ENCODE results near the gene PPT1. TPM values are rescaled to one million over a fixed set of nuclear protein-coding genes. Genes with fewer than 3 reads are reported as not detected.

PPT1 gene
- total and polyA plus RNA-seq, 2 of the 4 experiments (the other 2 are of a cell fraction) = 22.7 to 55.4 TPM

DNA sequence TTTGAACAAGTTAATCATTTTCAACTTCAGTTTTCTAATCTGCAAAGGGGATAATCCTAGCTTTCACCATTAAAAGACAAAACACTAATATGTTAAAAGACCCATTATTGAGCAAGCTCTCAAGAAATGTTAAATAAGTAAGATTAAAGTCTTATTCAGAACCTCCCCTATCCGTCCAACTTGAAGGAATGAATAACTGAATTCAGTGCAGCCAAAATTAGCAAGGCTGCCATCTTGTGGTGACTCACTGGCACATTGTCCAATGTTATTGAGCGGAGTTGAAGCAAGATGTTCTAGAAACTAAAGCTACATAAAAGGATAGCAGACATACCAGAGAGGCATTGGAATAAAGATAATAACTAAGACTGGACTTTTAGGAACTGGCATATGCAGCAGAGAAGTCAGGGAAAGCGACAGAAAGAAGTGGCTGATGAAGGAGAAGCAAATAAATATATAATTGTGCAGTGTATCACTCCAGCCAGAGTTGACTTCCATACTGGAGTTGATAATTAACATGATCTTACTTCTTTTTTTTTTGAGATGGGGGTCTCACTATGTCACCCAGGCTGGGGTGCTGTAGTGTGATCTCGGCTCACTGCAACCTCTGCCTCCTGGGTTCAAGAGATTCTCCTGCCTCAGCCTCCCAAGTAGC lies 64.7 kb downstream of the PPT1 start:
- no peak overlapping the region for H3K4me3 ChIP-seq (ENCODE audit: insufficient read depth, low read depth, low read length)
- H3K27ac ChIP-seq (ENCODE audit: insufficient read depth, low read length) = no peak overlapping the region
- TF ChIP-seq, protein P1, sequence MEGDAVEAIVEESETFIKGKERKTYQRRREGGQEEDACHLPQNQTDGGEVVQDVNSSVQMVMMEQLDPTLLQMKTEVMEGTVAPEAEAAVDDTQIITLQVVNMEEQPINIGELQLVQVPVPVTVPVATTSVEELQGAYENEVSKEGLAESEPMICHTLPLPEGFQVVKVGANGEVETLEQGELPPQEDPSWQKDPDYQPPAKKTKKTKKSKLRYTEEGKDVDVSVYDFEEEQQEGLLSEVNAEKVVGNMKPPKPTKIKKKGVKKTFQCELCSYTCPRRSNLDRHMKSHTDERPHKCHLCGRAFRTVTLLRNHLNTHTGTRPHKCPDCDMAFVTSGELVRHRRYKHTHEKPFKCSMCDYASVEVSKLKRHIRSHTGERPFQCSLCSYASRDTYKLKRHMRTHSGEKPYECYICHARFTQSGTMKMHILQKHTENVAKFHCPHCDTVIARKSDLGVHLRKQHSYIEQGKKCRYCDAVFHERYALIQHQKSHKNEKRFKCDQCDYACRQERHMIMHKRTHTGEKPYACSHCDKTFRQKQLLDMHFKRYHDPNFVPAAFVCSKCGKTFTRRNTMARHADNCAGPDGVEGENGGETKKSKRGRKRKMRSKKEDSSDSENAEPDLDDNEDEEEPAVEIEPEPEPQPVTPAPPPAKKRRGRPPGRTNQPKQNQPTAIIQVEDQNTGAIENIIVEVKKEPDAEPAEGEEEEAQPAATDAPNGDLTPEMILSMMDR (conservative IDR thresholded peaks at IDR 0.05; ENCODE audit: low read depth, low read length) = peak; percentile 74
- TF ChIP-seq SMC3 (IDR thresholded peaks at IDR 0.05; ENCODE audit: low read depth, low read length) (peak; percentile 66), NFE2L2 (IDR thresholded peaks at IDR 0.05; ENCODE audit: low read depth, low read length) (no peak), RAD21 (IDR thresholded peaks at IDR 0.05; ENCODE audit: low read length) (peak; percentile 70)
- H2BK15ac ChIP-seq (ENCODE audit: low read depth, low read length) = no peak overlapping the region
- H4K5ac ChIP-seq (ENCODE audit: low read depth, low read length) = no peak overlapping the region
- in situ Hi-C loops (cut with MboI; ENCODE audit: low sequenced_read_pairs) = loop anchor here (5.0 to 10.0 kb wide), 2 partner anchors 50 to 218 kb away; no protein-coding TSS in a partner anchor
- H3K14ac ChIP-seq (replicated peaks; ENCODE audit: low read depth, low read length) = no peak overlapping the region
- H4K20me1 ChIP-seq (ENCODE audit: insufficient read depth, low read length) = no peaks in the 10 kb centered on the region
- H2BK20ac ChIP-seq (ENCODE audit: low read depth, low read length) = no peak overlapping the region
- H3K4me2 ChIP-seq (ENCODE audit: low read depth, low read length) = no peak overlapping the region
- no peaks in the 10 kb centered on the region for H3K36me3 ChIP-seq (ENCODE audit: control insufficient read depth, insufficient read depth, low read length)
- H2AK9ac ChIP-seq (replicated peaks; ENCODE audit: low read depth, low read length, poor library complexity) = no peak overlapping the region
- CTCF ChIA-PET = interaction anchor here (0.5 to 3.9 kb wide), 22 partner anchors 8 to 216 kb away, joined by 3 to 37 read pairs (median 3); no protein-coding TSS in a partner anchor
- dilution Hi-C loops (cut with HindIII; ENCODE audit: low sequenced_read_pairs, unreplicated experiment) = no loop called here
- H3K23ac ChIP-seq (ENCODE audit: low read depth, low read length) = no peak overlapping the region
- intact Hi-C loops (cut with micrococcal nuclease) = loop anchor here (1.0 to 2.0 kb wide), 4 partner anchors 50 to 216 kb away; no protein-coding TSS in a partner anchor
- H4K8ac ChIP-seq (ENCODE audit: low read depth in 2 of 2, low read length in 2 of 2) = no peak overlapping the region
- H4K91ac ChIP-seq (ENCODE audit: insufficient read depth, low read depth, low read length) = no peak overlapping the region
- peaks cover 5% of the 10 kb centered on the region for H3K4me1 ChIP-seq (ENCODE audit: control insufficient read depth, insufficient read depth, low read length)
- H3K79me1 ChIP-seq (ENCODE audit: low read depth in 1 of 2, low read length in 2 of 2) = no peaks in the 10 kb centered on the region
- WGBS, 2 experiments (ENCODE audit: extremely low coverage in 2 of 2, insufficient read length in 1 of 2) = no CpG with 5 or more reads among the region's 4 CpGs
- no peaks in the 10 kb centered on the region for H3K9me3 ChIP-seq (ENCODE audit: control insufficient read depth, insufficient read depth, low read length)
- no peaks in the 10 kb centered on the region for H3K9me1 ChIP-seq (ENCODE audit: insufficient read depth, low read length)
- H3K9ac ChIP-seq (ENCODE audit: low read depth, low read length) = no peak overlapping the region
- peak; percentile 80 for ATAC-seq (ENCODE audit: low read depth)
- H3K4ac ChIP-seq (ENCODE audit: low read depth, low read length) = no peak overlapping the region
- H2BK120ac ChIP-seq (ENCODE audit: low read depth, low read length) = no peak overlapping the region
- H2BK5ac ChIP-seq (ENCODE audit: low read depth, low read length, poor library complexity, severe bottlenecking) = no peak overlapping the region
- H3K18ac ChIP-seq (ENCODE audit: low read depth, low read length) = no peak overlapping the region
- DNase-seq = peak; percentile 76
- H2AFZ ChIP-seq (replicated peaks; ENCODE audit: low read length, poor library complexity) = no peak overlapping the region
- no peaks in the 10 kb centered on the region for H3K27me3 ChIP-seq (ENCODE audit: control insufficient read depth, insufficient read depth, low read length)
- H3K56ac ChIP-seq (ENCODE audit: extremely low read depth, insufficient read depth, low read length) = no peak overlapping the region
- BruUV-seq (replicated peaks) = no TSS peak
- POLR2A ChIA-PET (ENCODE audit: unreplicated experiment) = no interaction called here
- H2AK5ac ChIP-seq (ENCODE audit: low read depth, low read length) = no peak overlapping the region
